ENCODE results near the gene MATN1.

DNA sequence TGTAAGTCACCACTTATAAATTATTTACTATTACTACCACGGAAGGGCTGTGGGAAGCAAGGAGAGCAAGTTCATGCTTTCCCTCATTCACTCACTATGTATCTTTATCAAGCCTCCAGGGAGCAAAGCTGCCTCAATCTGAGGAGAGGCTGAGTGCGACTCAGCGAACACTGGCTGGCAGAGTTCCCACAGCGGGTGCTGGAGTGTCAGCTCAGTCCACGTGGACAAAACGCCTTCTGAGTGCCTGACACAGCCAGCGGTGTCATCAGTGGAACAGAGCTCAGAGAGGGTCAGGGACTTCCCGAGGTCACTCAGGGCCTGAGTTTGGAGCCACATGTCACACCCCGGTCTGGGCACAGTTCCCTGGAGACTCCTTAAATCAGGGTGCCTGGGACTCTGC is 16.9 kb downstream of the MATN1 start:
- TF ChIP-seq EZH2 (IDR thresholded peaks at IDR 0.05; ENCODE audit: insufficient read depth, poor library complexity, severe bottlenecking) (no peak), EZH2phosphoT487 (IDR thresholded peaks at IDR 0.05; ENCODE audit: insufficient read depth, low read depth) (no peak)
